AG09309 (cell line): ENCODE measurements around the gene PTPRG.

Experiments used
- DNase-seq: peaks from one replicate; pipeline ENCODE4 v3.0.0-alpha.2; 2010; ENCODE audit warnings: low read depth
- H3K4me3 ChIP-seq: 2 replicates; pipeline ENCODE4 v1.5.1; 2011; ENCODE audit warnings: mild to moderate bottlenecking, low read depth, low read length, moderate library complexity; ENCODE audit not compliant: control insufficient read depth
- TF ChIP-seq, protein P1 (sequence below): IDR thresholded peaks from 2 replicates; pipeline ENCODE4 v1.5.1; 2011; ENCODE audit warnings: mild to moderate bottlenecking, low read depth, low read length, inconsistent platforms; ENCODE audit not compliant: insufficient read depth, control insufficient read depth; ENCODE audit errors: missing control alignments

PTPRG gene

DNA sequence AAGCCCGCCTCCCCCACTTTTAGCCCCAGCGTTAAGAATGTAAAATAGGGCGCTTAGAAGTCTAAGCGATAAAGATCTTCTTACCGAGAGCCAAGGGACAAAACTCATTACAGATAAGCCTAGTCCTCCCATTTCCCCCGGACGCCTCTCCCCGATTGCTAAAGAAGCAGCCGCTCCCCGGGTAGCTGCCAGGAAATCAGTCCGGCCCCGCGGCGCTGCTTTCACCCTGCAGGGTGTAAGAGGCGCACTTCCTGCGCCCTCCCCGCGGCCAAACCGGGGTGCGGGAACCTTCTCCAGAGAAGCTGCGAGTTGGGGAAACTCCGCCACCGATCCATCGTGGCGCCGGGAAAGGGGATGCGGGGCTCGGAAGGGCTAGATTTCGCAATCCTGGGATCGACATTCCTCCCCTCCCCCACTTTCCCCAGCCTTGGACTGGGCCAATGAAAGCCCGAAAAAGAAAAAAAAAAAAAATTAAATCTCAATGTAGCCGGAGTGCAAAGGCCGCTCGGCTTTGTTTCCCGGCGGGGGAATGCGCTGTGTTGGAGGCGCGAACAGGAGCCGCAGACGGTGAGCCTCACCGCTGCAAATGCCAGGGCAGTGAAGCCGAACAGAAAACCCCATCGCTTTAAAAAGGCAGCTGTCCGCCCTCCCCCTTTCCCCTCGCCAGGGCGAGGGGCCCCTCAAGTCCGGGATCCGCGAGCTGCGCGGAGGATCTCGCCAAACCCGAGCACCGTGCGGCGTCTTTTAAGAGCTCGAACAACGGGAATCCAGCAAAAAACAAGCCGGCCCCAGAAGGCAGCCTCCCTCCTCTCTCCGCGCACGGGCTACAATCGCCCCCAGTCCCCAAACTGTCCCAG lies 626 bp upstream of the PTPRG start:
- H3K4me3 ChIP-seq = peak overlapping the region; percentile 83
- no peak for DNase-seq
- TF ChIP-seq, protein P1, sequence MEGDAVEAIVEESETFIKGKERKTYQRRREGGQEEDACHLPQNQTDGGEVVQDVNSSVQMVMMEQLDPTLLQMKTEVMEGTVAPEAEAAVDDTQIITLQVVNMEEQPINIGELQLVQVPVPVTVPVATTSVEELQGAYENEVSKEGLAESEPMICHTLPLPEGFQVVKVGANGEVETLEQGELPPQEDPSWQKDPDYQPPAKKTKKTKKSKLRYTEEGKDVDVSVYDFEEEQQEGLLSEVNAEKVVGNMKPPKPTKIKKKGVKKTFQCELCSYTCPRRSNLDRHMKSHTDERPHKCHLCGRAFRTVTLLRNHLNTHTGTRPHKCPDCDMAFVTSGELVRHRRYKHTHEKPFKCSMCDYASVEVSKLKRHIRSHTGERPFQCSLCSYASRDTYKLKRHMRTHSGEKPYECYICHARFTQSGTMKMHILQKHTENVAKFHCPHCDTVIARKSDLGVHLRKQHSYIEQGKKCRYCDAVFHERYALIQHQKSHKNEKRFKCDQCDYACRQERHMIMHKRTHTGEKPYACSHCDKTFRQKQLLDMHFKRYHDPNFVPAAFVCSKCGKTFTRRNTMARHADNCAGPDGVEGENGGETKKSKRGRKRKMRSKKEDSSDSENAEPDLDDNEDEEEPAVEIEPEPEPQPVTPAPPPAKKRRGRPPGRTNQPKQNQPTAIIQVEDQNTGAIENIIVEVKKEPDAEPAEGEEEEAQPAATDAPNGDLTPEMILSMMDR = no peak

DNA sequence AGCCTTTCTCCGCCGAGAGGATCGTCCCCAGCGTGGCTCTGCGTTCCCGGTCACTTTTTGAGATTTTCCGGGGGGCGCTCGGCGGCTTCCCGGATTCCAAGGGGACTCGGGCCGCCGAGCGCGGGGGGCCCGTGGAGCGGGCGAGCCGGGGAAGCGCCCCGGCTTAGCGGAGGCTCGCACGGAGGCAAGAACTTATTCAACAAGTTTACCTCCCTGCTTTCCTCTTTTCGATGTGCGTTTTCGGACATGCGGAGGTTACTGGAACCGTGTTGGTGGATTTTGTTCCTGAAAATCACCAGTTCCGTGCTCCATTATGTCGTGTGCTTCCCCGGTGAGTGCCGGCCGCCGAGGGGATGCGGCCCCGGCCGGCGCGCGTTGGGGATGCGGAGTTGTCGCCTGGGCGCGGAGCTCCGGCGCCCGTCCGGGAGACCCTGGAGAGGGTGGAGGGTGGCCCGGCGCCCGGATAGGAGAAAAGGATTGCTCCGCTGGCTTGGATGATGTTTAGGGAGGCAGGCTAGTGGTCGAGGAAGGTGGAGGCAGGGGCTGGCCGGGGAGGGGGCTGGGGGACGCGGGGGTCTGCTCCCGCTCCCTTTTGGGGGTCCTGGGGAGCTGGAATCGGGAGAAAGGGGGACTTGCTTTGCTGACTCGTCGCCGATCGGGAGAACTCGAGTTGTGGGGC lies 810 bp downstream of the PTPRG start:
- DNase-seq = no peak
- H3K4me3 ChIP-seq = peak overlapping the region; percentile 83

DNA sequence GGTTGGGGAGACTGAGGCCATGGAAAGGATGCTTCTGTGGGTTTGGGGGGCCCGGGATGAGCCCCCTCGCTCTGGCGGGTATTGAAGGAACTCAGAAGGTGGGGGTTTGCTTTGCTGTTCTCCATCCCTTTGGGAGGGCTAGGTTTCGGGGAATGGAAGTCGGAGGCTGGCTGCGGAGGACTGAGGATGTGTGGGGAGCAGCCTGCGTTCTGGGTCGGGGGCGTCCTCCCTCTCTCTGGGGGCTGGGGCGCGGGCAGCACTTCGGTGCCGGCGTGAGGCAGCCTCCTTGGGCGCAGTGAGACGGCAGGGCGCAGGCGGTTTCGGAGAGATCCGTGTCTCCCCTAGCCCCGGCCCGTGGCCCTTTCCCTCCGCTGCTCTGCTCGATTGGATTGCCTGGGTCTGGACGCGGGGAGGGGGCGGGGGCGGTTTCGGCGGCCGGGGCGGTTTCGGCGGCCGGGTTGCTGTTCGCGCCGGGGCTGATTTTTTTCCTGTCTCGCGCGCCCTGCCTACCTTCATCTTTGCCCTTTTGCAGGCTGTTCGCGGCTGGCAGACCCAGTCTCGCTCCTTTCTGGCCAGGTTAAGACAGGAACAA lies 1.4 kb downstream of the PTPRG start:
- peak overlapping the region; percentile 83 for H3K4me3 ChIP-seq
- TF ChIP-seq, protein P1 = no peak
- DNase-seq = no peak

More for the DNA sequence above, 810 bp downstream of the PTPRG start:
- TF ChIP-seq, protein P1 = no peak

DNA sequence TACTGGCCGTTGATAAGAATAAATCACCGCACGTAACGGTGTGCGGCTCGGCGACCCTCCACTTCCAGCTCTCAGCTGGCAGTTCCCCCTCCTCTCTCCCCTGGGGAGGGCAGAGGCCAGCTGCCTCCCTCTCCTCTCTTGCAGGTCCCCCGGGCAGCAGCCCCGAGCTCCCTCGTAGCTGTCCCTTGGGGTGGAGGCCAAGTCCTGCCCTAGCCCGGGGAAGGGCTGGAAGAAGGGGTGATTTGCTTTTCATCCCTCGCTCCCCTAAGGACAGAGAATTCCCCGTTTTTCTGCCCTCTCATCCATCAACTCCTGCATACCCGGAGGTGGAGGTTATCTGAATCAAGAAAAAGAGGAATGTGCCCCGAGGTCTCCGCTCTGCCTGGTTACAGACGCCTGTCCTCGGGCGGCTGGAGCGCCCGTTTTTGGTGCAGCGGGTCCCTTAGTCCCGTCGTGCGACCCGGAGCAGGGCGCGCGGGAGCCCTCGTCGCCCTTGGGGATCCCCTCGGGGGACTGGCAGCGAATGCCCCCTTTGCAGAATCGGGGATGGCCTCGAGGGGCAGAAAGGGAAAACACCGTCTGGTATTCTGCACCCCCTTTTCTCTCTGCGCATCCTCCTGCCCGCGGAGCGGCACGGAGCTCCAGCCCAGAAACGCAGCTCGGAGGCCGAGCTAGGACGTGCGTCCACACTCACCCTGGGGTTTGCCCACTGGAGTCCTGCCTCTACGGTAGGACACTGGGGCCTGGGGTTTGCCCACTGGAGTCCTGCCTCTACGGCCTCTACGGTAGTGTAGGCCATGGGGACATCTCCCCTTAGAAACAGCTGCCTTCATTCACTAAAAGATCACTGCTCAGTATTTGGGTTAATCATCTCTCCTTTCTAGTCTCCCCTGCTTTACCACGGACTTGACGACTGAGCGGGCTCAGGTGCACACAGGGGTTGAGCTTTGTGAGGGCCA lies 2.2 kb downstream of the PTPRG start:
- TF ChIP-seq, protein P1 = no peak
- no peak for DNase-seq
- peak overlapping the region; percentile 83 for H3K4me3 ChIP-seq

DNA sequence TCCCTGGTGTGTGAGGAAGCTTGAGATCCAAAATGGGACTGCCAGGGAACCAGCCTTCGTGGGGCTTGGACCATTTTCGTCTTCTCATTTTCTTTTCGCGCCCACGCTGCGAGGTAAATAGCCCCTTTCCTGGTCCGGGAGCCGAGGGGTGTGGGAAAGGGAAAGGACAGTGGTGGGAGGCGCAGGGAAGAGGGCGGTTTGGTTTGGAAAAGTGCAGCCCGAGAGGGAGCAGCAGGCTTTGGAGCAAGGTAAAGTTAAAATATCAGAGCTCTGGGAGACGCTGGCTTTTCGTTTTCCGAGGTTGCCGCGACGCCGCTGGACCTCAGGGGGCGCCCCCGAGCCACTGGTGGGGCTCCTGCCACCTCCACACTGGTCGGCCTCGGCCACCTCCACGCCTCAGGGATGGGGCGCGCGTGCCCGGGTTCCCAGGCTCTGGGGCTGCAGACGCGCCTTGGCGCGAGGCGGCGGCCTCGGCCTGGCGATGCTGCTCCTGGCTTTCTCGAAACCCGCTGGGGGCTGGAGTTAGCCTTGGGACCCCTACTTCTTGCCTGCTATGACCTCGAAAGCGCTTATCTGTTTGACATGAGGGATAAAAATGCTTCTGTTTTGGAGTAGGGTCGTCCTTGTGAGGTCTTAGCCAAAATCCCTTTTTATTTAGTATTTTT lies 3.2 kb downstream of the PTPRG start:
- DNase-seq = no peak
- TF ChIP-seq, protein P1 = peak; percentile 89
- H3K4me3 ChIP-seq = peak overlapping the region; percentile 83
